ENCODE measurements around the gene ARNT2. TPM values are rescaled to one million over a fixed set of nuclear protein-coding genes. Genes with fewer than 3 reads are reported as not detected.

ARNT2 gene
- polyA plus RNA-seq, 2 of the 4 experiments (the other 2 are of a cell fraction) = 8.9 to 17.0 TPM

DNA sequence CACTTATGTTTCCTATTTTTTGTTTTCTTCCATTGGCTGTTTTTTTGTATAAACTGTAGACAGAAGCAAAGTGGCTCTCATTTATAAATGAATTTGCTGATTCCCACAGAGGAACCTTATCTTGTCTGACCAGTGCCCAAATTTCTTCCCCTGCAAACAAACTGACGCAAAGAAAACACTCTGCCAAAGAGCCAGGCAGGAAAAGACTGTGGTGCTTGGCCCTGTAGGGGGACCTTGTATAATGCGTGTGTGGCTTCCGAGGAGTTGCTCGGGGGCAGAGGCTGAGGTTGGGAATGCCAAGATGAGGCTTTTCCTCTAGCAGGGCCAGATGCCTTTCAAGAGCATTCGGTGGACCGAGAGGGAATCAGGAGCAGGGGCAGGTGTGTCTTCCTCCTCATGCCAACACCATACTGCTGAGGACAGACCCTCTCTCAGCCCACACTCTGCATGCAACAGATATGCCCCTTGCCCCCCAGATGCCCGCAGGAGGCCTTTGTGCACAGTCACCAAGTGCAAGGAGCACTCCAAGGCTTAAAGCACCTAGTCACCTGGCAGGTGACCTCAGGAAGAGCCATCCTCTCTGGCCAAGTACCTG lies 186.7 kb downstream of the ARNT2 start:
- no peak overlapping the region for H3K4me2 ChIP-seq
- H3K4me3 ChIP-seq = no peak overlapping the region
- H3K27ac ChIP-seq = peak overlapping the region in 1 of 2 experiments; percentile 75; a peak in 3 of 6 replicates
- no peak for DNase-seq (ENCODE audit: low read depth in 1 of 2, low spot score in 1 of 2)
- CTCF ChIA-PET = interaction anchor here (1.3 to 1.9 kb wide), 3 partner anchors 70 to 379 kb away, joined by 3 to 5 read pairs (median 4); partner anchors contain the start of gene CEMIP
- H3K4me1 ChIP-seq = peaks cover 36% of the 10 kb centered on the region
- FAIRE-seq = no peak
- H3K9me3 ChIP-seq = no peaks in the 10 kb centered on the region
- POLR2A ChIA-PET = no interaction called here
- TF ChIP-seq RARB (CRISPR knock-in tag; IDR thresholded peaks at IDR 0.05) (no peak), HEYL (CRISPR knock-in tag; IDR thresholded peaks at IDR 0.05) (no peak), KDM1A (IDR thresholded peaks at IDR 0.05; ENCODE audit: low read depth) (no peak), ATOH8 (CRISPR knock-in tag; IDR thresholded peaks at IDR 0.05; ENCODE audit: low read depth) (no peak), NPAS2 (CRISPR knock-in tag; IDR thresholded peaks at IDR 0.05; ENCODE audit: borderline replicate concordance) (no peak), MAFK (IDR thresholded peaks at IDR 0.05; ENCODE audit: partially characterized antibody) (no peak), POLR2A (IDR thresholded peaks at IDR 0.05; ENCODE audit: low read length) (no peak), CBX8 (IDR thresholded peaks at IDR 0.05) (no peak), CHD4 (IDR thresholded peaks at IDR 0.05; ENCODE audit: borderline replicate concordance) (no peak), EHMT2 (IDR thresholded peaks at IDR 0.05; ENCODE audit: low read depth) (no peak), PBX3 (IDR thresholded peaks at IDR 0.05) (no peak), JUN (IDR thresholded peaks at IDR 0.05) (no peak), SMC3 (IDR thresholded peaks at IDR 0.05) (no peak)
- TF ChIP-seq, protein P1, sequence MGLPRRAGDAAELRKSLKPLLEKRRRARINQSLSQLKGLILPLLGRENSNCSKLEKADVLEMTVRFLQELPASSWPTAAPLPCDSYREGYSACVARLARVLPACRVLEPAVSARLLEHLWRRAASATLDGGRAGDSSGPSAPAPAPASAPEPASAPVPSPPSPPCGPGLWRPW (IDR thresholded peaks at IDR 0.05) = no peak
- TF ChIP-seq, protein P2, sequence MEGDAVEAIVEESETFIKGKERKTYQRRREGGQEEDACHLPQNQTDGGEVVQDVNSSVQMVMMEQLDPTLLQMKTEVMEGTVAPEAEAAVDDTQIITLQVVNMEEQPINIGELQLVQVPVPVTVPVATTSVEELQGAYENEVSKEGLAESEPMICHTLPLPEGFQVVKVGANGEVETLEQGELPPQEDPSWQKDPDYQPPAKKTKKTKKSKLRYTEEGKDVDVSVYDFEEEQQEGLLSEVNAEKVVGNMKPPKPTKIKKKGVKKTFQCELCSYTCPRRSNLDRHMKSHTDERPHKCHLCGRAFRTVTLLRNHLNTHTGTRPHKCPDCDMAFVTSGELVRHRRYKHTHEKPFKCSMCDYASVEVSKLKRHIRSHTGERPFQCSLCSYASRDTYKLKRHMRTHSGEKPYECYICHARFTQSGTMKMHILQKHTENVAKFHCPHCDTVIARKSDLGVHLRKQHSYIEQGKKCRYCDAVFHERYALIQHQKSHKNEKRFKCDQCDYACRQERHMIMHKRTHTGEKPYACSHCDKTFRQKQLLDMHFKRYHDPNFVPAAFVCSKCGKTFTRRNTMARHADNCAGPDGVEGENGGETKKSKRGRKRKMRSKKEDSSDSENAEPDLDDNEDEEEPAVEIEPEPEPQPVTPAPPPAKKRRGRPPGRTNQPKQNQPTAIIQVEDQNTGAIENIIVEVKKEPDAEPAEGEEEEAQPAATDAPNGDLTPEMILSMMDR (IDR thresholded peaks at IDR 0.05) = no peak
- WGBS (ENCODE audit: missing lambda C conversion rate) = 96% methylated on average over 7 of the region's 7 CpGs
- no peak for ATAC-seq

DNA sequence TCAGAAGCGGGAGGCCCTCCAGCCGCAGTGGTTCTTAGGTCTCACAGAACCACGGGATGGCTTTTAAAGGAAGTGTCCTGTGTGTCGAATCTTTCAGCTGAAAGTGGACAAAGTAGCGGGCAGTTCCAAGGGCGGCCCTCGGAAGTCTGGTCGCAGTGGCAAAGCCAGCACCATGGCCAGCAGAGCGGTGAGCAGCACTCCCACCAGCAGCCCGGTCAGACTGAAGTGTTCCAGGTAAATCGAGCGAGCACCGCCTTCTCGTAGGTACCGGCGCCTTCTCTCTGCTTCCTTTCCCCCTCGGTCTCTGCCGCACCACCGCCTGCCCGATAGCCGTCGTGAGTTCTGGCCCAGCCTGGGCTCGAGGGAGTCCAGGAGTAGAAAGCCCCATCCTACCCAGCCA lies 187.3 kb downstream of the ARNT2 start:
- DNase-seq (ENCODE audit: low read depth in 1 of 2, low spot score in 1 of 2) (no peak), FAIRE-seq (no peak), ATAC-seq (no peak)
- Histone ChIP-seq H3K4me3 (no peak overlapping the region), H3K4me1 (peaks cover 41% of the 10 kb centered on the region), H3K4me2 (no peak overlapping the region), H3K27ac (peak overlapping the region in 1 of 2 experiments; percentile 75; a peak in 1 of 6 replicates), H3K9me3 (no peaks in the 10 kb centered on the region)
- TF ChIP-seq ZFP36 (IDR thresholded peaks at IDR 0.05; ENCODE audit: borderline replicate concordance, partially characterized antibody) (no peak), JUNB (IDR thresholded peaks at IDR 0.05) (no peak), POLR2A (IDR thresholded peaks at IDR 0.05; ENCODE audit: low read length) (no peak)
- 93% methylated on average over 23 of the region's 23 CpGs for WGBS (ENCODE audit: missing lambda C conversion rate)
- ChIA-PET POLR2A (no interaction called here), CTCF (interaction anchor here (1.5 to 1.9 kb wide), 2 partner anchors 188 to 378 kb away, joined by 4 to 5 read pairs; partner anchors contain the start of gene CEMIP)

DNA sequence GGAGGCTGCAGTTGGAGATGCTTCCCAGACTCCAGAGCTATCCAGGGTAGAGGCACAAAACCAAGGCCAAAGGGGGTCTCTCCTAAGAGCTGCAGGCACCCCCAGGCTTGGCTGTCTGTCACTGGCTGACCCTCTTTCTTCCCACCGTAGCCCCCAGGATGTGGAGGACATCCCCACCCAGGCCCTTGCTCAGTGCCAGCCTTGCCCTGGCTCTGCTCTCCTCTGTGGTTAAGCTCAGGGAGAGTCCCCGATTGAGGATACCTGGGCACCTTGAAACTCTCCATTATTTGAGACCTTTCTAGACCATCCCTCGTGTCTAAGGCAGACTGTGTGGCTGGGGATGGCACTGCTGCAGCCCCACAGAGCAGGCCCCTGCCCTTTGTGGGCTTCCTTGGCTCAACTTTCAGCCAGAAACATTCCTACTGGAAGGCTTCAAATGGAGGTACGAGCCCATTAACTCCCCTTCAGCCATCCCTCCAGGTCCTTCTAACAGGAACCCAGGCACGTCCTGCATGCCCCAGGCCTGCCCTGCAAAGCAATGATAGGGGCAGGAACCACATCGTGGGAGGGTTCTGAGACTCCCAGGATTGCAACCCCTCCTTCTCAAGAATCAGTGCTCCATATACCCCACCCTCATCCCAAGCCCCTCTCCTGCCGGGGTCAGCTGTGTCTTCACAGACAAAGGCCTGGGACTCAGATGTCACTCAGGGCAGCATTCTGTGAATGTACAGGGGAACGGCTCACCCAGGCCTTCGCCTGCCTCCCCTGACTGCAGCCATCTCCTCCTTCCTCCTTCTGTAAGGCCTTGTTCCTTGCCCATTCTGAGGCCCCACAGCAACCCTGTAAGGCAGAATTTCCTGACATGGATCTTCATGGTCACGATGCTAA lies 188.0 kb downstream of the ARNT2 start:
- ChIA-PET POLR2A (no interaction called here), CTCF (interaction anchor here (0.8 to 1.9 kb wide), 4 partner anchors 16 to 187 kb away, joined by 3 to 6 read pairs (median 5); partner anchors contain the start of gene CEMIP)
- Histone ChIP-seq H3K4me1 (peaks cover 47% of the 10 kb centered on the region), H3K27ac (no peak overlapping the region), H3K9me3 (peaks cover under 1% of the 10 kb centered on the region; the same call in 1 of the 3 replicates), H3K4me3 (no peak overlapping the region), H3K4me2 (no peak overlapping the region)
- DNase-seq (ENCODE audit: low read depth in 1 of 2, low spot score in 1 of 2) = no peak
- WGBS (ENCODE audit: missing lambda C conversion rate) = 87% methylated on average over 10 of the region's 10 CpGs
- FAIRE-seq = no peak
- no peak for ATAC-seq
- TF ChIP-seq HDAC2 (IDR thresholded peaks at IDR 0.05) = no peak
- TF ChIP-seq HMGXB4 (CRISPR knock-in tag; IDR thresholded peaks at IDR 0.05; ENCODE audit: borderline replicate concordance) = no peak
- no peak for TF ChIP-seq HOXB5 (CRISPR knock-in tag; IDR thresholded peaks at IDR 0.05)
- TF ChIP-seq JUN (IDR thresholded peaks at IDR 0.05) = no peak
- no peak for TF ChIP-seq ELK1 (IDR thresholded peaks at IDR 0.05; ENCODE audit: low read depth, low read length)
- no peak for TF ChIP-seq BCL3 (IDR thresholded peaks at IDR 0.05)
- TF ChIP-seq ZC3H11A (IDR thresholded peaks at IDR 0.05) = no peak
- TF ChIP-seq HEYL (CRISPR knock-in tag; IDR thresholded peaks at IDR 0.05) = no peak
- TF ChIP-seq KDM1A (IDR thresholded peaks at IDR 0.05; ENCODE audit: low read depth) = no peak
- TF ChIP-seq POLR2A (IDR thresholded peaks at IDR 0.05; ENCODE audit: low read length) = no peak

All from A549 (cell line).